ENCODE results near the gene PTGIS.

PTGIS gene

GRCh38 chr20:49579874-49580812 lies 12.2 kb upstream of the PTGIS start:
- H3K36me3 ChIP-seq (ENCODE audit: control insufficient read depth in 1 of 2, insufficient read depth in 2 of 2, low read length in 2 of 2) = no peaks in the 10 kb centered on the region
- H3K4me1 ChIP-seq (ENCODE audit: control insufficient read depth in 1 of 2, insufficient read depth in 2 of 2, low read length in 2 of 2) = peaks cover 16 to 25% of the 10 kb centered on the region in 2 donors

GRCh38 chr20:49579195-49579594 lies 11.3 kb upstream of the PTGIS start:
- H3K27ac ChIP-seq (ENCODE audit: low read depth, low read length) = no peak overlapping the region
- no peak overlapping the region for H3K9ac ChIP-seq (ENCODE audit: low read depth in 1 of 2, low read length in 2 of 2)
- H3K4me3 ChIP-seq (ENCODE audit: low read depth in 1 of 2, low read length in 2 of 2) = no peak overlapping the region
- peaks cover 6 to 16% of the 10 kb centered on the region in 2 donors for H3K4me1 ChIP-seq (ENCODE audit: control insufficient read depth in 1 of 2, insufficient read depth in 2 of 2, low read length in 2 of 2)
- H3K27me3 ChIP-seq (ENCODE audit: control insufficient read depth in 1 of 2, insufficient read depth in 2 of 2, low read length in 2 of 2) = no peaks in the 10 kb centered on the region
- peaks cover 3 to 10% of the 10 kb centered on the region in 2 donors for H3K9me3 ChIP-seq (ENCODE audit: control insufficient read depth in 1 of 2, low read length in 2 of 2)
- no peaks in the 10 kb centered on the region for H3K36me3 ChIP-seq (ENCODE audit: control insufficient read depth in 1 of 2, insufficient read depth in 2 of 2, low read length in 2 of 2)

More at GRCh38 chr20:49579874-49580812, 12.2 kb upstream of the PTGIS start:
- Histone ChIP-seq H3K4me3 (ENCODE audit: low read depth in 1 of 2, low read length in 2 of 2) (no peak overlapping the region), H3K9ac (ENCODE audit: low read depth in 1 of 2, low read length in 2 of 2) (no peak overlapping the region), H3K9me3 (ENCODE audit: control insufficient read depth in 1 of 2, low read length in 2 of 2) (peaks cover 3 to 10% of the 10 kb centered on the region in 2 donors), H3K27me3 (ENCODE audit: control insufficient read depth in 1 of 2, insufficient read depth in 2 of 2, low read length in 2 of 2) (no peaks in the 10 kb centered on the region), H3K27ac (ENCODE audit: low read depth, low read length) (no peak overlapping the region)

- H3K27ac ChIP-seq (ENCODE audit: low read depth, low read length) = no peak overlapping the region
- no peaks in the 10 kb centered on the region for H3K27me3 ChIP-seq (ENCODE audit: control insufficient read depth in 1 of 2, insufficient read depth in 2 of 2, low read length in 2 of 2)
- H3K4me3 ChIP-seq (ENCODE audit: low read depth in 1 of 2, low read length in 2 of 2) = no peak overlapping the region
- no peak overlapping the region for H3K9ac ChIP-seq (ENCODE audit: low read depth in 1 of 2, low read length in 2 of 2)
- H3K9me3 ChIP-seq (ENCODE audit: control insufficient read depth in 1 of 2, low read length in 2 of 2) = peaks cover 3 to 10% of the 10 kb centered on the region in 2 donors
- H3K36me3 ChIP-seq (ENCODE audit: control insufficient read depth in 1 of 2, insufficient read depth in 2 of 2, low read length in 2 of 2) = no peaks in the 10 kb centered on the region
- peaks cover 0 to 8% of the 10 kb centered on the region in 2 donors for H3K4me1 ChIP-seq (ENCODE audit: control insufficient read depth in 1 of 2, insufficient read depth in 2 of 2, low read length in 2 of 2)
Observed at GRCh38 chr20:49578436-49578835, 10.5 kb upstream of the PTGIS start.

- H3K27me3 ChIP-seq (ENCODE audit: control insufficient read depth in 1 of 2, insufficient read depth in 2 of 2, low read length in 2 of 2) = peaks cover 0 to under 1% of the 10 kb centered on the region in 2 donors
- no peaks in the 10 kb centered on the region for H3K36me3 ChIP-seq (ENCODE audit: control insufficient read depth in 1 of 2, insufficient read depth in 2 of 2, low read length in 2 of 2)
- peaks cover 0 to 5% of the 10 kb centered on the region in 2 donors for H3K9me3 ChIP-seq (ENCODE audit: control insufficient read depth in 1 of 2, low read length in 2 of 2)
- no peak overlapping the region for H3K9ac ChIP-seq (ENCODE audit: low read depth in 1 of 2, low read length in 2 of 2)
- H3K27ac ChIP-seq (ENCODE audit: low read depth, low read length) = no peak overlapping the region
- H3K4me3 ChIP-seq (ENCODE audit: low read depth in 1 of 2, low read length in 2 of 2) = no peak overlapping the region
- H3K4me1 ChIP-seq (ENCODE audit: control insufficient read depth in 1 of 2, insufficient read depth in 2 of 2, low read length in 2 of 2) = peaks cover 0 to 3% of the 10 kb centered on the region in 2 donors
Observed at GRCh38 chr20:49575551-49576060, 7.7 kb upstream of the PTGIS start.

GRCh38 chr20:49573900-49574416 lies 6.0 kb upstream of the PTGIS start:
- no peak overlapping the region for H3K9ac ChIP-seq (ENCODE audit: low read depth in 1 of 2, low read length in 2 of 2)
- H3K27me3 ChIP-seq (ENCODE audit: control insufficient read depth in 1 of 2, insufficient read depth in 2 of 2, low read length in 2 of 2) = peaks cover 9 to 12% of the 10 kb centered on the region in 2 donors
- no peak overlapping the region for H3K27ac ChIP-seq (ENCODE audit: low read depth, low read length)
- H3K36me3 ChIP-seq (ENCODE audit: control insufficient read depth in 1 of 2, insufficient read depth in 2 of 2, low read length in 2 of 2) = no peaks in the 10 kb centered on the region
- no peak overlapping the region for H3K4me3 ChIP-seq (ENCODE audit: low read depth in 1 of 2, low read length in 2 of 2)
- H3K9me3 ChIP-seq (ENCODE audit: control insufficient read depth in 1 of 2, low read length in 2 of 2) = peaks cover 0 to 5% of the 10 kb centered on the region in 2 donors
- H3K4me1 ChIP-seq (ENCODE audit: control insufficient read depth in 1 of 2, insufficient read depth in 2 of 2, low read length in 2 of 2) = peaks cover 0 to 3% of the 10 kb centered on the region in 2 donors

GRCh38 chr20:49572857-49573256 lies 4.9 kb upstream of the PTGIS start:
- Histone ChIP-seq H3K9me3 (ENCODE audit: control insufficient read depth in 1 of 2, low read length in 2 of 2) (peaks cover 0 to 5% of the 10 kb centered on the region in 2 donors), H3K36me3 (ENCODE audit: control insufficient read depth in 1 of 2, insufficient read depth in 2 of 2, low read length in 2 of 2) (no peaks in the 10 kb centered on the region), H3K9ac (ENCODE audit: low read depth in 1 of 2, low read length in 2 of 2) (no peak overlapping the region), H3K27me3 (ENCODE audit: control insufficient read depth in 1 of 2, insufficient read depth in 2 of 2, low read length in 2 of 2) (peaks cover 16 to 18% of the 10 kb centered on the region in 2 donors), H3K4me3 (ENCODE audit: low read depth in 1 of 2, low read length in 2 of 2) (no peak overlapping the region), H3K27ac (ENCODE audit: low read depth, low read length) (no peak overlapping the region), H3K4me1 (ENCODE audit: control insufficient read depth in 1 of 2, insufficient read depth in 2 of 2, low read length in 2 of 2) (peaks cover 0 to 6% of the 10 kb centered on the region in 2 donors)

- H3K36me3 ChIP-seq (ENCODE audit: control insufficient read depth in 1 of 2, insufficient read depth in 2 of 2, low read length in 2 of 2) = no peaks in the 10 kb centered on the region
- H3K27ac ChIP-seq (ENCODE audit: low read depth, low read length) = no peak overlapping the region
- H3K9ac ChIP-seq (ENCODE audit: low read depth in 1 of 2, low read length in 2 of 2) = no peak overlapping the region
- H3K4me3 ChIP-seq (ENCODE audit: low read depth in 1 of 2, low read length in 2 of 2) = no peak overlapping the region
- H3K9me3 ChIP-seq (ENCODE audit: control insufficient read depth in 1 of 2, low read length in 2 of 2) = peaks cover 0 to 3% of the 10 kb centered on the region in 2 donors
- H3K27me3 ChIP-seq (ENCODE audit: control insufficient read depth in 1 of 2, insufficient read depth in 2 of 2, low read length in 2 of 2) = peaks cover 24 to 29% of the 10 kb centered on the region in 2 donors
- peaks cover 0 to 6% of the 10 kb centered on the region in 2 donors for H3K4me1 ChIP-seq (ENCODE audit: control insufficient read depth in 1 of 2, insufficient read depth in 2 of 2, low read length in 2 of 2)
Observed at GRCh38 chr20:49571553-49571835, 3.6 kb upstream of the PTGIS start.

- H3K27me3 ChIP-seq (ENCODE audit: control insufficient read depth in 1 of 2, insufficient read depth in 2 of 2, low read length in 2 of 2) = peaks cover 24 to 31% of the 10 kb centered on the region in 2 donors
- no peak overlapping the region for H3K9ac ChIP-seq (ENCODE audit: low read depth in 1 of 2, low read length in 2 of 2)
- H3K9me3 ChIP-seq (ENCODE audit: control insufficient read depth in 1 of 2, low read length in 2 of 2) = no peaks in the 10 kb centered on the region
- H3K4me3 ChIP-seq (ENCODE audit: low read depth in 1 of 2, low read length in 2 of 2) = no peak overlapping the region
- no peaks in the 10 kb centered on the region for H3K36me3 ChIP-seq (ENCODE audit: control insufficient read depth in 1 of 2, insufficient read depth in 2 of 2, low read length in 2 of 2)
- peaks cover 0 to 6% of the 10 kb centered on the region in 2 donors for H3K4me1 ChIP-seq (ENCODE audit: control insufficient read depth in 1 of 2, insufficient read depth in 2 of 2, low read length in 2 of 2)
- no peak overlapping the region for H3K27ac ChIP-seq (ENCODE audit: low read depth, low read length)
Observed at GRCh38 chr20:49570828-49571552, 3.1 kb upstream of the PTGIS start.

- Histone ChIP-seq H3K4me1 (ENCODE audit: control insufficient read depth in 1 of 2, insufficient read depth in 2 of 2, low read length in 2 of 2) (peaks cover 0 to 2% of the 10 kb centered on the region in 2 donors), H3K4me3 (ENCODE audit: low read depth in 1 of 2, low read length in 2 of 2) (no peak overlapping the region), H3K36me3 (ENCODE audit: control insufficient read depth in 1 of 2, insufficient read depth in 2 of 2, low read length in 2 of 2) (no peaks in the 10 kb centered on the region), H3K9ac (ENCODE audit: low read depth in 1 of 2, low read length in 2 of 2) (no peak overlapping the region), H3K9me3 (ENCODE audit: control insufficient read depth in 1 of 2, low read length in 2 of 2) (no peaks in the 10 kb centered on the region), H3K27ac (ENCODE audit: low read depth, low read length) (no peak overlapping the region), H3K27me3 (ENCODE audit: control insufficient read depth in 1 of 2, insufficient read depth in 2 of 2, low read length in 2 of 2) (peaks cover 24 to 31% of the 10 kb centered on the region in 2 donors)
Observed at GRCh38 chr20:49570161-49570827, 2.4 kb upstream of the PTGIS start.
